Small intestine (tissue), 7 donors: ENCODE data around the gene MAGEA4. TPM values are rescaled to one million over a fixed set of nuclear protein-coding genes. Genes with fewer than 3 reads are reported as not detected.

ENCODE experiments used
- DNase-seq, 2 donors: peaks; one replicate each; pipeline versions ENCODE4 v3.0.0 to v3.0.0-alpha.2; 2013
- FAIRE-seq: peaks from 2 replicates; lab custom pipeline; 2012; peaks lifted over from hg19 to GRCh38; lab: Jason Lieb, UNC
- H3K27ac ChIP-seq, 3 donors: one replicate each; pipeline ENCODE4 v1.5.1; 2013; ENCODE audit warnings: low read length in 2 of 3, mild to moderate bottlenecking in 2 of 3, control low read depth in 1 of 3, inconsistent platforms in 1 of 3, low read depth in 1 of 3, moderate library complexity in 1 of 3
- H3K27me3 ChIP-seq, 3 donors: one replicate each; pipeline ENCODE4 v1.6.1; 2013; ENCODE audit warnings: low read length in 3 of 3, inconsistent platforms in 1 of 3; ENCODE audit not compliant: control insufficient read depth in 3 of 3, insufficient read depth in 3 of 3
- H3K36me3 ChIP-seq, 3 donors: one replicate each; pipeline ENCODE4 v1.6.1; 2013; ENCODE audit warnings: low read length in 3 of 3, inconsistent platforms in 1 of 3, low read depth in 1 of 3, mild to moderate bottlenecking in 1 of 3, moderate library complexity in 1 of 3; ENCODE audit not compliant: control insufficient read depth in 3 of 3, insufficient read depth in 2 of 3
- H3K4me1 ChIP-seq, 3 donors: one replicate each; pipeline ENCODE4 v1.6.1; 2013; ENCODE audit warnings: low read length in 2 of 3, inconsistent platforms in 1 of 3, low read depth in 1 of 3, mild to moderate bottlenecking in 1 of 3, moderate library complexity in 1 of 3; ENCODE audit not compliant: control insufficient read depth in 3 of 3, insufficient read depth in 2 of 3
- H3K4me3 ChIP-seq, 3 donors: one replicate each; pipeline ENCODE4 v1.5.1; 2013; ENCODE audit warnings: low read length in 3 of 3, control low read depth in 1 of 3, inconsistent platforms in 1 of 3, low read depth in 1 of 3, mild to moderate bottlenecking in 1 of 3, moderate library complexity in 1 of 3
- H3K9me3 ChIP-seq, 2 donors: one replicate each; pipeline ENCODE4 v1.6.1; 2013; ENCODE audit warnings: low read depth in 1 of 2, low read length in 1 of 2; ENCODE audit not compliant: control insufficient read depth in 2 of 2, insufficient read depth in 1 of 2
- WGBS, 3 donors: extraction: QIAGEN DNeasy Blood & Tissue Kit; methylation state at CpG; one replicate each; pipeline ENCODE4 v1.1.7; 2013; 5-methylcytosine and 5-hydroxymethylcytosine counted together
- polyA plus RNA-seq, 4 donors: library from polyadenylated mRNA; stranded (reverse) in 3 of 4; unstranded in 1 of 4; fragments of 200-250 nt in 3 of 4; fragments of 120-200 nt in 1 of 4; gene quantifications; one replicate each; pipeline versions ENCODE4 v1.2.1 to v1.2.3, GENCODE V29; 2013
- donor health status: healthy with polysubstance abuse.
- donor health status: control.
- donor health status: control.
- donor health status: Bipolar disorder and iron deficiency.
- donor health status: healthy.

MAGEA4 gene
- polyA plus RNA-seq, 4 donors: not detected

DNA sequence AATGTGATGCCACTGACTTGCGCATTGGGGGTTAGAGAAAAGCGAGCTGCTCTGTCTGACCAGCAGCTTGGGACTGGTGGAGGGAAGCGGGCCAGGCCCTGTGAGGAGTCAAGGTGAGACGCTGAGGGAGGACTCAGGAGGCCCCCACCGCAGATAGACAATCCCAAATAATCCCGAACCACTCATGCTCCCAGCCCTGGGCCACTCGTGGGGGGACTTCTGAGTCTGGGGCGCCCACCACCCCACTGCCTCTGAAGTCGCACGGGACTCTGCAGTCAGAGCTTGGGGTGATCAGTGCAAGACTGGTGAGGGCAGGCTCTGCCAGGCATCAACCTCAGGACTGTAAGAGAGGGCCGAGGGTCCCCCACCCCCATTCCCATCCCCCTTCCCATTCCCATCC is 6.9 kb downstream of the MAGEA4 start:
- FAIRE-seq (no peak), DNase-seq (no peak)
- 91 to 94% (median 94%) methylated on average over 5 to 11 of the region's 11 CpGs for WGBS, 3 donors
- no peak overlapping the region for H3K27ac ChIP-seq
- H3K27me3 ChIP-seq: no peaks in the 10 kb centered on the region
- H3K9me3 ChIP-seq: no peaks in the 10 kb centered on the region
- no peaks in the 10 kb centered on the region for H3K4me1 ChIP-seq
- no peaks in the 10 kb centered on the region for H3K36me3 ChIP-seq
- H3K4me3 ChIP-seq: no peak overlapping the region

DNA sequence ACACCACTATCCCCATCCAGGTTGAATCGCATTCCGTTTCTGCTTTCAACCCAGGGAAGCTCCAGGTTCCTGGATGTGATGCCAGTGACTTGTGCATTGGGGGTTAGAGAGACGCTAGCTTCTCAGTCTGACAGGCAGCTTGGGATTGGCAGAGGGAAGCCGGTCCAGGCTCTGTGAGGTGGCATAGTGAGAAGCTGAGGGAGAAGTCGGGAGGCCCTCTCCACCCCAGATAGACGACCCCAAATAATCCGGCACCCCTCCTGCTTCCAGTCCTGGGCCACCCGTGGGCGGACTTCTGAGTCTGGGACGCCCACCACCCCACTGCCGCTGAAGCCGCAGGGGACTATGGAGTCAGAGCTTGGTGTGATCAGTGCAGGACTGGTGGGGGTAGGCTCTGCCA is 7.4 kb downstream of the MAGEA4 start:
- H3K27ac ChIP-seq: no peak overlapping the region
- H3K36me3 ChIP-seq: no peaks in the 10 kb centered on the region
- no peaks in the 10 kb centered on the region for H3K27me3 ChIP-seq
- no peak overlapping the region for H3K4me3 ChIP-seq
- no peak for DNase-seq
- no peak for FAIRE-seq
- no peaks in the 10 kb centered on the region for H3K4me1 ChIP-seq
- no peaks in the 10 kb centered on the region for H3K9me3 ChIP-seq
- 93 to 95% (median 94%) methylated on average over 12 of the region's 12 CpGs for WGBS, 3 donors

DNA sequence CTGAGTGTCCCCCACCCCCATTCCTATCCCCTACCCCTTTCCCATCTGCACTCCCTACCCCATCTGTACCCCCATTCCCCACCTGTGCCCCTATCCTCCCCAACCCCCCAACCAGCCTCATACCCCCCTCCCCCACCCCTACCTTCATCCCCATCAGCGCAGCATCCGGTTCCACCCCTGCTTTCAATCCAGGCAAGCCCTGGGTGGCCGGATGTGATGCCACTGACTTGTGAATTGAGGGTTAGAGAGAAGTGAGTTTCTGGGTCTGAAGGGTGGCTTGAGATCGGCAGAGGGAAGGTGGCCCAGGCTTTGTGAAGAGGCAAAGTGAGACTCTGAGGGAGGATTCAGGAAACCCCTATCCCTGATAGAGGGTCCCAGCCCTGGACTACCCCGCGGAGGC is 7.8 kb downstream of the MAGEA4 start:
- H3K27me3 ChIP-seq: no peaks in the 10 kb centered on the region
- no peak overlapping the region for H3K4me3 ChIP-seq
- H3K9me3 ChIP-seq: no peaks in the 10 kb centered on the region
- H3K4me1 ChIP-seq: no peaks in the 10 kb centered on the region
- DNase-seq (no peak), FAIRE-seq (no peak)
- H3K36me3 ChIP-seq: no peaks in the 10 kb centered on the region
- no peak overlapping the region for H3K27ac ChIP-seq
- 49 to 67% (median 66%) methylated on average over 4 to 6 of the region's 6 CpGs for WGBS, 3 donors

DNA sequence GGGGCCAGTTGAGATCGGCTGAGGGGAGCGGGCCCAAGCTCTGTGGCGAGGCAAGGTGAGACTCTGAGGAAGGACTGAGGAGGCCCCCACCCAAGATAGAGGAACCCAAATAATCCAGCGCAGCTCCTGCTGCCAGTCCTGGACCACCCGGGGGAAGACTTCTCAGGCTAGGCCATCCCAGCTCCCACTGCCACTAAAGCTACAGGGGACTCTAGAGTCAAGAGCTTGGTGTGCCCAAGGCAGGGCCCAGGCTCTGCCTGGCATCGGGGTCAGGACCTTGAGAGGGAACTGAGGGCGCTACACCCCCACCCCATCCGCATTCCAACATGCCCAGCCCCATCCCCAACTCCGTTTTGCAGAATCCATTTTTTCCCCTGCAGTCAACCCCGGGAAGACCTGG is 8.6 kb downstream of the MAGEA4 start:
- DNase-seq (no peak), FAIRE-seq (no peak)
- Histone ChIP-seq H3K36me3 (no peaks in the 10 kb centered on the region), H3K27me3 (no peaks in the 10 kb centered on the region), H3K4me3 (no peak overlapping the region), H3K27ac (no peak overlapping the region), H3K9me3 (no peaks in the 10 kb centered on the region), H3K4me1 (no peaks in the 10 kb centered on the region)
- 83 to 91% (median 88%) methylated on average over 9 to 10 of the region's 10 CpGs for WGBS, 3 donors

- H3K4me1 ChIP-seq: no peaks in the 10 kb centered on the region
- H3K9me3 ChIP-seq: no peaks in the 10 kb centered on the region
- WGBS, 3 donors: 56 to 83% (median 70%) methylated on average over 4 to 5 of the region's 5 CpGs
- H3K27ac ChIP-seq: no peak overlapping the region
- DNase-seq: no peak
- H3K27me3 ChIP-seq: no peaks in the 10 kb centered on the region
- H3K36me3 ChIP-seq: no peaks in the 10 kb centered on the region
- no peak overlapping the region for H3K4me3 ChIP-seq
- no peak for FAIRE-seq
Observed at GRCh38 chrX:151921866-151922265, 9.2 kb downstream of the MAGEA4 start.

DNA sequence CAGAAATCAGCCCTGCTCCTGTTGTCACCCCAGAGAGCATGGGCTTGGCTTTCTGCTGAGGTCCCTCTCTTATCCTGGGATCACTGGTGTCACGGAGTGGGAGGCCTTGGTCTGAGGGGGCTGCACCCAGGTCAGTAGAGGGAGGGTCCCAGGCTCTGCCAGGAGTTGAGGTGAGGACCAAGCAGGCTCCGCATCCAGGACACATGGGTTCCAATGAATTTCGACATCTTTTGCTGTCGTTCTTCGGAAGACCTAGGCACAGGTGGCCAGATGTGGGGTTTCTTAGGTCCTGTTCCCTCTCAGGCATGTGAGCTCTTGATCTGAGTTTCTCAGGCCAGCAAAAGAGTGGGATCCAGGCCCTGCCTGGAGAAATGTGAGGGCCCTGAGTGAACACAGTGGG is 10.0 kb downstream of the MAGEA4 start:
- Histone ChIP-seq H3K9me3 (no peaks in the 10 kb centered on the region), H3K4me3 (no peak overlapping the region), H3K4me1 (no peaks in the 10 kb centered on the region), H3K27ac (no peak overlapping the region), H3K36me3 (no peaks in the 10 kb centered on the region), H3K27me3 (no peaks in the 10 kb centered on the region)
- no peak for FAIRE-seq
- DNase-seq: no peak
- WGBS, 3 donors: 86 to 93% (median 91%) methylated on average over 5 of the region's 5 CpGs

DNA sequence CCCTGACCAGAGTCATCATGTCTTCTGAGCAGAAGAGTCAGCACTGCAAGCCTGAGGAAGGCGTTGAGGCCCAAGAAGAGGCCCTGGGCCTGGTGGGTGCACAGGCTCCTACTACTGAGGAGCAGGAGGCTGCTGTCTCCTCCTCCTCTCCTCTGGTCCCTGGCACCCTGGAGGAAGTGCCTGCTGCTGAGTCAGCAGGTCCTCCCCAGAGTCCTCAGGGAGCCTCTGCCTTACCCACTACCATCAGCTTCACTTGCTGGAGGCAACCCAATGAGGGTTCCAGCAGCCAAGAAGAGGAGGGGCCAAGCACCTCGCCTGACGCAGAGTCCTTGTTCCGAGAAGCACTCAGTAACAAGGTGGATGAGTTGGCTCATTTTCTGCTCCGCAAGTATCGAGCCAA is 11.0 kb downstream of the MAGEA4 start:
- no peak for FAIRE-seq
- no peaks in the 10 kb centered on the region for H3K36me3 ChIP-seq
- 86 to 93% (median 89%) methylated on average over 6 of the region's 6 CpGs for WGBS, 3 donors

DNA sequence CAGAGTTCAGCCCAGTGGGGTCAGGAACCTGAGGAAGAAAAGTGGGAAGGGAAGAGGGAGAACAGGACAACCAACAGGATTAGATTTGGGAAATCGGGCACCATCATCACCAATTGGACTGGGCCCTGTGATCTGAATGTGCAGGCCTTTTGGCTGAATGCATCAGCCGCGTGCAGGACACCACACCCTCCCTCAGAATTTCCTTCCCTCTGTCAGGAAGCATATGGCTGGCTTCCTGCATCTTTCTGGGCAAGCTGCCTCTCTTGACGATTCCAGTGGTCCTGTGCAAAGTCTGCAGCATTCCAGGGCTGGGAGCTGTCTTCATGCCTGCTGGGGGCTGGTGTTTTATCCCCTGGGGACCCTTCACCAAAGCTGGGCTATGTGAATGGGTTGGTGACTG is 16.4 kb downstream of the MAGEA4 start:
- Histone ChIP-seq H3K27me3 (no peaks in the 10 kb centered on the region), H3K27ac (no peak overlapping the region), H3K9me3 (no peaks in the 10 kb centered on the region), H3K4me3 (no peak overlapping the region), H3K36me3 (no peaks in the 10 kb centered on the region), H3K4me1 (no peaks in the 10 kb centered on the region)
- DNase-seq: no peak
- 43 to 70% (median 61%) methylated on average over 4 of the region's 4 CpGs for WGBS, 3 donors
- FAIRE-seq: no peak

More for the DNA sequence above, 11.0 kb downstream of the MAGEA4 start:
- no peaks in the 10 kb centered on the region for H3K9me3 ChIP-seq
- no peaks in the 10 kb centered on the region for H3K4me1 ChIP-seq
- no peaks in the 10 kb centered on the region for H3K27me3 ChIP-seq
- H3K27ac ChIP-seq: no peak overlapping the region
- DNase-seq: no peak
- H3K4me3 ChIP-seq: no peak overlapping the region

DNA sequence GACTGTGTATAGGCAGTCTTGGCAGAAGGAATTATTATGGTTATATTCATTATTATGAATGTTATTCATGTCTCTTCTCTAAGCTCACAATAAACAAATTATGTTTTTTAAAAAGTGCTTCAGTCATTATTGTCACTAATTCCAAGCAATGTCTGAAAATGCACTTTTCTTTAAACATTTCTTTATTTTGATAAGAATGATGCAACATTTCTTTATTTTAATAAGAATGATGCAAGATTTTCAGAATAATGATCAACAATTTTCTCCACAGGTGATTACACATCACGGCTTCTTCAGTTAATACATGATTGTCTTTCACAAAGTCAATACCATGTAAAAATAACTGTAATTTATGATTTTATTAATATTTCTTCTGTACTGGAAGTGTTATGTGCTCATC is 22.7 kb downstream of the MAGEA4 start:
- no peak for DNase-seq
- no peaks in the 10 kb centered on the region for H3K27me3 ChIP-seq
- H3K4me3 ChIP-seq: no peak overlapping the region
- no peaks in the 10 kb centered on the region for H3K36me3 ChIP-seq
- WGBS, 3 donors: 78 to 97% (median 95%) methylated on average over 1 of the region's 1 CpG
- no peaks in the 10 kb centered on the region for H3K4me1 ChIP-seq
- H3K27ac ChIP-seq: no peak overlapping the region
- H3K9me3 ChIP-seq: no peaks in the 10 kb centered on the region
- FAIRE-seq: no peak
